Fibroblast of lung (primary cell): Measurements from ENCODE around the gene KCNC3. TPM values are rescaled to one million over a fixed set of nuclear protein-coding genes. Genes with fewer than 3 reads are reported as not detected.

Experiments
- DNase-seq, 2 donors: peaks; one replicate each; pipeline versions ENCODE4 v3.0.0 to v3.0.0-alpha.2; 2010; ENCODE audit warnings: low read depth in 2 of 2
- H2AFZ ChIP-seq: 2 replicates; pipeline ENCODE4 v1.5.1; 2012; ENCODE audit warnings: low read length, control low read depth, inconsistent platforms
- H3K27ac ChIP-seq: 2 replicates; pipeline ENCODE4 v1.5.1; 2011; ENCODE audit warnings: low read length, control low read depth; ENCODE audit not compliant: insufficient read depth
- H3K27me3 ChIP-seq: 2 replicates; pipeline ENCODE4 v1.5.1; 2011; ENCODE audit warnings: mild to moderate bottlenecking, low read length; ENCODE audit not compliant: control insufficient read depth, insufficient read depth
- H3K36me3 ChIP-seq: 2 replicates; pipeline ENCODE4 v1.5.1; 2011; ENCODE audit warnings: low read length; ENCODE audit not compliant: control insufficient read depth, insufficient read depth
- H3K4me1 ChIP-seq: 2 replicates; pipeline ENCODE4 v1.5.1; 2011; ENCODE audit warnings: low read length; ENCODE audit not compliant: control insufficient read depth, insufficient read depth; ENCODE audit errors: extremely low read depth
- H3K4me2 ChIP-seq: 2 replicates; pipeline ENCODE4 v1.5.1; 2011; ENCODE audit warnings: low read length, control low read depth; ENCODE audit not compliant: insufficient read depth; ENCODE audit errors: extremely low read depth
- H3K4me3 ChIP-seq, 4 experiments: fragments of 200-600 bp in 1 of 4; sonication (generic) in 1 of 4; replicated peaks in 1 of 4; 2 replicates each; pipeline ENCODE4 v1.5.1; 2011 to 2016; ENCODE audit warnings: low read length in 4 of 4, low read depth in 3 of 4, mild to moderate bottlenecking in 3 of 4, control low read depth in 2 of 4, inconsistent platforms in 1 of 4, mixed read lengths in 1 of 4; ENCODE audit not compliant: insufficient read depth in 1 of 4; ENCODE audit errors: control extremely low read depth in 1 of 4
- H3K79me2 ChIP-seq: 2 replicates; pipeline ENCODE4 v1.5.1; 2012; ENCODE audit warnings: mild to moderate bottlenecking, low read length, inconsistent platforms; ENCODE audit not compliant: control insufficient read depth, insufficient read depth
- H3K9ac ChIP-seq: 2 replicates; pipeline ENCODE4 v1.5.1; 2011; ENCODE audit warnings: mild to moderate bottlenecking, low read length, control low read depth; ENCODE audit not compliant: insufficient read depth
- H3K9me3 ChIP-seq: 2 replicates; pipeline ENCODE4 v1.5.1; 2012; ENCODE audit warnings: low read depth, low read length; ENCODE audit not compliant: control insufficient read depth, insufficient read depth
- H4K20me1 ChIP-seq: 2 replicates; pipeline ENCODE4 v1.5.1; 2011; ENCODE audit warnings: low read length; ENCODE audit not compliant: control insufficient read depth, insufficient read depth; ENCODE audit errors: extremely low read depth
- CTCF ChIP-seq, 2 donors: IDR thresholded peaks in 1 of 2; conservative IDR thresholded peaks in 1 of 2; 1 replicate in 1 of 2; 2 replicates in 1 of 2; pipeline ENCODE4 v1.5.1; 2011 to 2012; ENCODE audit warnings: low read length in 2 of 2, control low read depth in 1 of 2, inconsistent platforms in 1 of 2, low read depth in 1 of 2, mild to moderate bottlenecking in 1 of 2
- EZH2 ChIP-seq: IDR thresholded peaks from 2 replicates; pipeline ENCODE4 v1.5.1; 2012; ENCODE audit warnings: low read length, control low read depth, mild to moderate bottlenecking; ENCODE audit errors: missing control alignments
- polyA plus RNA-seq, 2 donors: library from polyadenylated mRNA; depleted of rRNA in 1 of 2; stranded (reverse) in 1 of 2; unstranded in 1 of 2; fragments of >200 nt; gene quantifications; 2 replicates each; pipeline ENCODE4 v1.2.1, GENCODE V29; 2011 to 2012; ENCODE audit warnings: missing spikeins in 1 of 2
- total RNA-seq: library from RNA; depleted of rRNA; stranded (reverse); fragments of >200 nt; gene quantifications from 2 replicates; pipeline ENCODE4 v1.2.1, GENCODE V29; 2014

KCNC3 gene
- total and polyA plus RNA-seq, 2 donors (not counting 1 experiment from before 2014, with no cell fraction given): under 0.01 to 0.01 TPM

- H3K36me3 ChIP-seq: no peaks in the 10 kb centered on the region
- no peak overlapping the region for H3K27ac ChIP-seq
- H3K9ac ChIP-seq: no peak overlapping the region
- H3K27me3 ChIP-seq: no peaks in the 10 kb centered on the region
- H2AFZ ChIP-seq: no peak overlapping the region
- TF ChIP-seq CTCF (conservative IDR thresholded peaks at IDR 0.05 in 1 of 2, IDR thresholded peaks at IDR 0.05 in 1 of 2; ENCODE audit: low read depth in 1 of 2, low read length in 2 of 2) (no peak), EZH2 (no peak)
- H4K20me1 ChIP-seq: no peaks in the 10 kb centered on the region
- no peaks in the 10 kb centered on the region for H3K9me3 ChIP-seq
- no peaks in the 10 kb centered on the region for H3K79me2 ChIP-seq
- DNase-seq: no peak
- no peak overlapping the region for H3K4me2 ChIP-seq
- no peaks in the 10 kb centered on the region for H3K4me1 ChIP-seq
- no peak overlapping the region for H3K4me3 ChIP-seq
Measured at GRCh38 chr19:50276370-50277063, 52.7 kb downstream of the KCNC3 start.

- Histone ChIP-seq H3K36me3 (no peaks in the 10 kb centered on the region), H4K20me1 (no peaks in the 10 kb centered on the region), H3K4me3 (no peak overlapping the region), H3K27me3 (no peaks in the 10 kb centered on the region), H3K27ac (no peak overlapping the region), H3K4me1 (no peaks in the 10 kb centered on the region), H3K9me3 (no peaks in the 10 kb centered on the region), H2AFZ (no peak overlapping the region), H3K79me2 (no peaks in the 10 kb centered on the region), H3K4me2 (no peak overlapping the region), H3K9ac (no peak overlapping the region)
- no peak for DNase-seq
- TF ChIP-seq CTCF (conservative IDR thresholded peaks at IDR 0.05 in 1 of 2, IDR thresholded peaks at IDR 0.05 in 1 of 2; ENCODE audit: low read depth in 1 of 2, low read length in 2 of 2) (no peak), EZH2 (no peak)
Measured at GRCh38 chr19:50275577-50276368, 53.4 kb downstream of the KCNC3 start.

- no peaks in the 10 kb centered on the region for H4K20me1 ChIP-seq
- no peaks in the 10 kb centered on the region for H3K27me3 ChIP-seq
- no peaks in the 10 kb centered on the region for H3K4me1 ChIP-seq
- no peak overlapping the region for H3K4me3 ChIP-seq
- no peak overlapping the region for H3K9ac ChIP-seq
- no peak overlapping the region for H3K27ac ChIP-seq
- no peak overlapping the region for H2AFZ ChIP-seq
- no peak overlapping the region for H3K4me2 ChIP-seq
- DNase-seq: no peak
- H3K79me2 ChIP-seq: no peaks in the 10 kb centered on the region
- H3K9me3 ChIP-seq: no peaks in the 10 kb centered on the region
- TF ChIP-seq CTCF (conservative IDR thresholded peaks at IDR 0.05 in 1 of 2, IDR thresholded peaks at IDR 0.05 in 1 of 2; ENCODE audit: low read depth in 1 of 2, low read length in 2 of 2) (no peak), EZH2 (no peak)
- no peaks in the 10 kb centered on the region for H3K36me3 ChIP-seq
Measured at GRCh38 chr19:50273821-50274220, 55.4 kb downstream of the KCNC3 start.
